Medulla oblongata (tissue), 1 donor: ENCODE measurements around the gene APAF1.

ENCODE experiments used
- DNase-seq: peaks from one replicate; pipeline ENCODE4 v3.0.0-alpha.2; 2015; ENCODE audit errors: extremely low spot score

APAF1 gene

DNA sequence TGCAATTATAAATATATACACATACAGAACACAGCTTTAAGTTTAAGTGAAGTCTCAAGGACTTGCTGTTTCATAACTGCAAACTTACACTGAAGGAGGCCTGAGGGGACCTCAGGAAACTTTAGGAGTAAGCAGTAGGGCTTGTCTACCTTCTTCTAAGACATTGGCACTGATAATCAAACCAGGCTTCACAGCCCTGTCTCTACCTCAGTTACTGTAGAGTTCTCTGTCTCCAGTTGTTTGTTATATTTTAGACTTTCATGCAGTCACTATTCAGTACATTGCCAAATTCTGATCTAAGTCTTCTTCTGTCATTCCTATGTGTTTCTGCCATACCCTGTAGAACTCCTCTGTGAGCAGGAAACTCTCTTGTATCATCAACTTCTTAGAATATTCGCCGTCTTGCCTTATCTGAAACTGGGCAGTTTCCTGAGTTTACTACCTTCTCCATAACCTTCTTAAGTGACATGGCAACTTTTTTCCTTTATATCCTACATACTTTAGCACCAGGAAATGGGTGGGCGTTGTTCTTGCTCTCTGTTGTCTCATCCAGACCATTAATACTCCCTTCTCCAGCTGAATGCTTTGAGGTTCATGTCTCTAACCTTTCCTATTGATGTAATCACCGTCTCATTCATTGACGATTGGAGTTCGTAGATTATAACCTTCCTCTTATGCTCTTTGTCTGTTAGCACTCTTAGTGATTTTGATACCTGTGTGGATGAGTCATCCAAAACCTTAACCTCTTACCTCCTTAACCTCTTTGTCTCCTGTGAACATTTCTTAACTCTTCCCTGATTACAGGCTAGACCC is 11.4 kb downstream of the APAF1 start:
- no peak for DNase-seq

- DNase-seq, result no peak
Observed at GRCh38 chr12:98660521-98660920, 15.4 kb downstream of the APAF1 start.

DNA sequence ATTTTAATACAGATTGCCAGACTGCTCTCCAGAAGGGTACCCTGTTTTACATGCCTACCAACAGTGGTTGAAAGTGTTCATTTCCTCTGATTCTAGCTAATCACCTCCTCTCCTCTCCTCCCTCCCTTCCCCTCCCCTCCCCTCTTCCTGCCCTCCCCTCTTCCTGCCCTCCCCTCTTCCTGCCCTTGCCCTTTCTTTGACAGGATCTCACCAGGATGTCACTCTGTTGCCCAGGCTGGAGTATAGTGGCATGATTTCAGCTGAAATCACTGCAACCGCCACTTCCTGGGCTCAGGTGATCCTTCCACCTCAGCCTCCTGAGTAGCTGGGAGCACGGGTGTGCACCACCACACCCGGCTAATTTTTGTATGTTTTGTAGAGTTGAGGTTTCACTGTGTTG is 24.7 kb downstream of the APAF1 start:
- no peak for DNase-seq

- DNase-seq, result no peak
Observed at GRCh38 chr12:98671459-98671858, 26.4 kb downstream of the APAF1 start.

- DNase-seq, result no peak
Observed at GRCh38 chr12:98674841-98675240, 29.8 kb downstream of the APAF1 start.

GRCh38 chr12:98678236-98678945 is 33.3 kb downstream of the APAF1 start:
- no peak for DNase-seq

DNA sequence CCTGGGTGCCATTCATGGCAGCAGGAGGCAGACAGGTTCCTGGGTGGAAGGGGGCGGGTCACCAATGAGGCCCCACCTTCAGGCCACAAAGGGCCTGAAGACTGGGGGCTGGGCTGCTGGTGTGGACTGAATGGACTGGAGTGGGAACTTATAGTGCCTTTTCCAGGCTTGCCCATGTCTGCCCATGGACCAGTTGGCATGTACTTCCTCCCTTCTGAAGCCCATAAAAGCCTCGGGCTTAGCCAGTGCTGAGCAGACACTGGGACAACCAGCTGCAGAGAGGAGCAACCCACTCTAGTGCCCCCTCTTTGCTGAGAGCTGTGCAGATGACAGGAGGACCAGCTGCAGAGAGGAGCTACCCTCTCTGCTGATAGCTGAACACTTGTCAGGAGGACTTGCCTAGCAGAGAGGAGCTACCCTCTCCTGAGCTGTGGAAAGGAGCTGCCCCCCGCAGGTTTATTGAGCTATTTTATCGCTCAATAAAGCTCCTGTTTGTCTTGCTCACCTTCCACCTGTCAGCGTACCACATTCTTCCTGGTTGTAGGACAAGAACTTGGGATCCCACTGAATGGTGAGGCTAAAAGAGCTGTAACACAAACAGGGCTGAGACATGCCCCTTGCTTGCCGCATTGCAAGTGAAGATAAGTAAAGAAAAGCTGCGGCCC is 34.0 kb downstream of the APAF1 start:
- DNase-seq, result no peak

GRCh38 chr12:98679611-98680005 is 34.5 kb downstream of the APAF1 start:
- no peak for DNase-seq

- no peak for DNase-seq
Observed at GRCh38 chr12:98684199-98684598, 39.1 kb downstream of the APAF1 start.

GRCh38 chr12:98686603-98687002 is 41.5 kb downstream of the APAF1 start:
- DNase-seq, result no peak

- DNase-seq, result no peak
Observed at GRCh38 chr12:98691351-98691750, 46.3 kb downstream of the APAF1 start.

DNA sequence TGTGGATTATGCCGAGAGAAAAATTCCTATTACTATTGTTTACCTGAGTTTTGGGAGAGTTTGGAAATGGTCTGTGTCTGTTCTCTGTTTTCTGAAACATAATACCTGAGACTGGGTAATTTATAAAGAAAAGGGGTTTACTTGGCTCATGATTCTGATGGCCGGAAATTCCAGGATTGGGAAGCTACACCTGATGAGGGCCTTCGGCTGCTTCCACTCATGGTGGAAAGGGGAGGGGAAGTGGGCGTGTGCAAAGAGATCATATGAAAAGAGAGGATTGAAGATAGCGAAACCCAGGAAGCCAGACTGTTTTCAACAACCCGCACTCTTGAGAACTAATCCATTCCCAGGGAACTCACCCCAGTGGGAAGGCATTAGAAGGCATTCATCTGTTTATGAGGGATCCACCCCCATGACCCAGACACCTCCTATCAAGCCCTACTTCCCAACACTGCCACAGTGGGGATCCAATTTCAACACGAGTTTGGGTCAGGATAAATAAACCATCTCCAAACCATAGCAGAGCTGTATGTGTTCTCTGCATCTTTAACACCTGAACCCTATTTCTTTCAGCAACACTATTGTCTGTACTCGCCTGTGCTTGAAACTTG is 51.1 kb downstream of the APAF1 start:
- DNase-seq, result no peak

DNA sequence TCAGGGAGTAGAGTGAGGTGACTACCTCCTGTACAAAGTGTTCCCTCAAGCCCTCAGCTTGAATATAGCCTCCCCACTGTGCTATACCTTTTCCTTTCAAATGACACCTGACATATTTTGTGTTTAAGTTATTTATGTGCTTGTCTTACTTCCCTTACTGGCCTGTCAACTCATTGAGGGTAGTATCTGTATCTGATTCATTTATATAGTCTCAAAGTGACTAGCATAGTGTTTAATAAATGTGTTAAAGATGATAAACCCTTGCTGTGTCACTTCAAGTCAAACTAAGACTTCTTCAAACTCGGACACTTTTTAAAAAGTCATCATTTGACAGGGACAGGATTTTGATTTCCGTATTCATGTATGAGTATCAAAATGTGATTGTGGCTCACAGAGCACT is 52.1 kb downstream of the APAF1 start:
- no peak for DNase-seq

DNA sequence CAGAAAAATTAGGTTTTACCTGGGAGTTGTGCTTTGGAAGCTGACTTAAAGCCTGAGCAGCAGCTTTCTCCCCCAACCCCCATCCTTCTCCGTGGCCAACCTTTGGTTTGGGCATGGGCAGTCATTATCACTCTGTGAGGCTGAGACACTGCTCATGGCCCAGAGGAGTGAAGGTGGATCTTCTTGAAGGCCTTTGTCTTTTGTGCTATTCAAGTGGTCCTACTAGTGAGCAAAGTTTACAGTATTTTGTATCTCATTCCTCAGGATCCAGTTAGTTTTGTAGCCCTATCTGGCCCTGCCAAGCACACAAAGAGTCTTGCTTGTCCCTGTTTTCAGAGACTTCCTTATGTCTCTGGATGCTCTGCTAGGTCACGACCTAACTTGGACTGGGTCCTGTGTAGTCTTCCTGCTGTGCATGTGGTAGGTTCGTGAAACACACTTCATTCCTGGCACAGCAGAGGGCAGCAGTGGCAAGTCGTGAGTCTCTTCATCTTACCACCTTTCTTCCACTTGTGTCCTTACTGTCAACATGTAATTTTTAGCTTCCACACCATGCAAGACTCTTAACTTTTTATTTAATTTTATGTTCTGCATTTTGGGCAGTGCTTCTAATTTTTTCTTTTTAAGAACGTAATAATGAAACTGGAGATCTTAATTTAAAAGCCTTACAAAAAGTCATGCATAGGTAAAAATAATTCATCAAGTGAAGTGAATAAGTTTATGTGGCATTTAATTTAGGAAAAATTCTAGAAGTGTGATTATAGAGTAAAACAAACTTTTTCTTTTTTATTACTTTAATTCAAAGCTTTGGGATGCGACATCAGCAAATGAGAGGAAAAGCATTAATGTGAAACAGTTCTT is 53.7 kb downstream of the APAF1 start:
- peak; percentile 94 for DNase-seq

- no peak for DNase-seq
Observed at GRCh38 chr12:98699586-98699985, 54.5 kb downstream of the APAF1 start.

DNA sequence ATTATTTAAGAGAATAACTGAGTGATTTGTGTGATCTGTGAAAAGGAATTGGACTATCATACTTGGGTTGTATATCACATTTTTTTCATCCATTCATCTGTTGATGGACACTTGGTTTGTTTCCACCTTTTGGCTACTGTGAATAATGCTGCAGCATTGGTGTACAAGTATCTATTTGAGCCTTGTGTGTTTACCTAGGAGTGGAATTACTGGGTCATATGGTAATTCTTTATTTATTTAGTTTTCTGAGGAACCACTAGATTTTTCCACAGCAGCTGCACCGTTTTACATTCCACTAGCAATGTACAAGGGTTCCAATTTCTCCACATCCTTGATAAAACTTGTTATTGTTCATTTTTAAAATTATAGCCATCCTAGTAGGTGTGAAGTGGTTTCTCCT is 56.1 kb downstream of the APAF1 start:
- DNase-seq, result no peak

DNA sequence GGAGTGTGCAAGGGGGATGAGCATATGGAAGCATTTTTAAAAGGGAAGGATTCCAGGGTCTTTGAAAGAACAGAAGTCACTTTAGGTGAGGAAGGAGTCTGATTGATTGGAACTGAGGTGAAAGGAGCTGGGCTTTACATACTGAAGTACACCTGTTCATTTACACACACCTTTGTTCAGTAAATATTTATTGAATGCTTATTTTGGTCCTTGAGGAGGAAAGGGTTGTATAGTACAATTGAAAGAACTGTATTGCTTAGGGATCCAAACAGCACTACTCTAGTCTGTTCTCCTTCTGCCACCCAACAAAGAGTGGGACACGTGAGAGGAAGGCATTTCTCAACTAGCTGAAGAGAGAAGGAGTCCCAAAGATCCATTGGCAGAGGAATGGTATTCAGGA is 63.9 kb downstream of the APAF1 start:
- no peak for DNase-seq

DNA sequence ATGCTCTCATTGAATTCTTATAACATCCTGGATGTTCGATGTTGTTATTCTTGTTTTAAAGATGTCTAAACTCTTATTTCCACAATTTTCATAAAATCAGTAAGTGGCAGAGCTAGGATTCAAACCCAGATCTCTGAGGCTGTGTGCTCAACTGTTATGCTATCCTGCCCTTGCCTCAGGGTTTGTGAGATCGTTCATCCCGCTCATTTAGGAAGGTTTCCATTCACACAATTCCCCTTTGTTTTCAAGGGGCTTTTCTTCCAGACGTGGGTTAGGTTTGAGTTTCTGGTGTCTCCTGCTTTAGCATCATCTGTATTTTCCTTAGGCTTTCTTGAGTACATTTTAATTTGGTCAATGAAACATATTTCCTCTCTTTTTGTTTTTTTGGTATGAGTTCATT is 69.3 kb downstream of the APAF1 start:
- no peak for DNase-seq

GRCh38 chr12:98719515-98720504 is 74.7 kb downstream of the APAF1 start:
- DNase-seq, result no peak

DNA sequence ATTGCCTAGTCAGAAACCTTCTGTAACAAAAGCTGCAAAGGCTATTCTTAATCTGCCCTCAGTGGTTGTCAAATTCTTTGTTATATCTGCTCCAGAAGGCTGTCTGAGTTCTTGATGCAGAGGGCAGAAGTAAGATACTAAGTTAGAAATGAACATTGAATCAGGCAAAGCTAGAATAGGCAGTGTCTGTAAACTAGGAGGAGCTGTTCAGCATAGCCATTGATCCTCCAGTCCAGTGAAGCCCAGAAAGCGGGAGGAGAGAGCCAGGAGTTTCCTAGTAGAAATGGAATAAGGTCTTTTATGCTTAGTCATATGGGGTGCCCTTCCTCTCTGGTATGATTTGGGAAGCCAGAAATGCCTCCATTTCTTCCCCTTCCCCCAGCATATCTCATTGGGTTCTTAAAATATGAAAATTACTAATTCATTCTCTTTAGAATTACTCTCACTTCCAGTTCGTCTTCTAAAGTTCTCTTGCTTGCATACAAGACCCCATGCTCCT is 76.2 kb downstream of the APAF1 start:
- no peak for DNase-seq
